Cardiac muscle cell (in vitro differentiated cells and primary cell): Measurements from ENCODE around the gene FAM234B. TPM values are rescaled to one million over a fixed set of nuclear protein-coding genes. Genes with fewer than 3 reads are reported as not detected.

Experiments
- DNase-seq, 2 donors: peaks; one replicate each; pipeline versions ENCODE4 v3.0.0 to v3.0.0-alpha.2; 2010 to 2017; ENCODE audit warnings: low read depth in 1 of 2, low spot score in 1 of 2
- H3K27ac ChIP-seq: fragments of 200-600 bp; sonication (generic); 2 replicates; pipeline ENCODE4 v1.5.1; 2016
- H3K27me3 ChIP-seq: fragments of 200-600 bp; sonication (generic); 2 replicates; pipeline ENCODE4 v1.6.0; 2016; ENCODE audit warnings: control low read depth
- H3K36me3 ChIP-seq: fragments of 200-600 bp; sonication (generic); 2 replicates; pipeline ENCODE4 v1.5.1; 2016; ENCODE audit warnings: control low read depth
- H3K4me1 ChIP-seq: fragments of 200-600 bp; sonication (generic); 2 replicates; pipeline ENCODE4 v1.8.1; 2017; ENCODE audit warnings: low read depth, mild to moderate bottlenecking, mixed run types
- H3K4me3 ChIP-seq: fragments of 200-600 bp; sonication (generic); 2 replicates; pipeline ENCODE4 v1.5.1; 2016; ENCODE audit warnings: mild to moderate bottlenecking
- H3K9me3 ChIP-seq: fragments of 200-600 bp; sonication (generic); 2 replicates; pipeline ENCODE4 v1.5.1; 2017; ENCODE audit warnings: low read depth, mild to moderate bottlenecking, control low read depth
- CTCF ChIP-seq: IDR thresholded peaks from 2 replicates; pipeline ENCODE4 v1.5.1; 2012; ENCODE audit warnings: low read depth, mild to moderate bottlenecking, low read length
- polyA plus RNA-seq: library from polyadenylated mRNA; unstranded; fragments of >200 nt; fragmentation: Nextera tagmentation; extraction: Ambion mirVana; gene quantifications from 2 replicates; pipeline ENCODE4 v1.2.1, GENCODE V29; 2016
- total RNA-seq: library from RNA; depleted of rRNA; stranded (reverse); fragments of >200 nt; gene quantifications from 2 replicates; pipeline ENCODE4 v1.2.3, GENCODE V29; 2016

Gene FAM234B
- total and polyA plus RNA-seq, 2 experiments from 2014 or later: 5.0 to 6.9 TPM

- no peak for DNase-seq
- Histone ChIP-seq H3K27ac (no peak overlapping the region), H3K36me3 (no peaks in the 10 kb centered on the region), H3K4me1 (peaks cover 6% of the 10 kb centered on the region), H3K4me3 (no peak overlapping the region), H3K27me3 (no peaks in the 10 kb centered on the region), H3K9me3 (no peaks in the 10 kb centered on the region)
- no peak for TF ChIP-seq CTCF
Observed at GRCh38 chr12:13128291-13128965, 84.2 kb downstream of the FAM234B start.

- no peak for DNase-seq
- H3K27ac ChIP-seq: no peak overlapping the region
- H3K27me3 ChIP-seq: no peaks in the 10 kb centered on the region
- H3K4me1 ChIP-seq: peaks cover 12% of the 10 kb centered on the region
- no peaks in the 10 kb centered on the region for H3K9me3 ChIP-seq
- H3K4me3 ChIP-seq: no peak overlapping the region
- no peaks in the 10 kb centered on the region for H3K36me3 ChIP-seq
- no peak for TF ChIP-seq CTCF
Observed at GRCh38 chr12:13130981-13131380, 86.8 kb downstream of the FAM234B start.

Other genes starting within 250 kb of the FAM234B start
- 42.0 and 48.3 TPM in 2 replicates for gene DDX47, start 231.0 kb upstream of the FAM234B start, total RNA-seq
- 67.6 and 73.5 TPM in 2 replicates for gene DDX47, start 231.0 kb upstream of the FAM234B start, polyA plus RNA-seq
- gene GPRC5A, start 152.8 kb upstream of the FAM234B start, total RNA-seq: 0.53 and 1.5 TPM in 2 replicates
- 0.23 and 0.24 TPM in 2 replicates for gene GPRC5A, start 152.8 kb upstream of the FAM234B start, polyA plus RNA-seq
- gene GPRC5D, start 92.2 kb upstream of the FAM234B start, total RNA-seq: not detected in 2 replicates
- gene GPRC5D, start 92.2 kb upstream of the FAM234B start, polyA plus RNA-seq: 0.35 TPM in 1 of 2 replicates, not detected in the other
- gene HEBP1, start 44.1 kb upstream of the FAM234B start, total RNA-seq: 15.3 and 31.2 TPM in 2 replicates
- gene HEBP1, start 44.1 kb upstream of the FAM234B start, polyA plus RNA-seq: 44.1 and 70.0 TPM in 2 replicates
- gene GSG1, start 59.3 kb downstream of the FAM234B start, total RNA-seq: not detected in 2 replicates
- gene GSG1, start 59.3 kb downstream of the FAM234B start, polyA plus RNA-seq: 0.12 TPM in 1 of 2 replicates, not detected in the other
- gene EMP1, start 152.3 kb downstream of the FAM234B start, total RNA-seq: 0.30 and 1.7 TPM in 2 replicates
- gene EMP1, start 152.3 kb downstream of the FAM234B start, polyA plus RNA-seq: 0.11 and 1.7 TPM in 2 replicates